Right lung (tissue), 5 donors: ENCODE measurements around the gene ASB15. TPM values are rescaled to one million over a fixed set of nuclear protein-coding genes. Genes with fewer than 3 reads are reported as not detected.
"Not testable (repeated sequence)": the region's sequence is repeated elsewhere in the genome, so short reads cannot be mapped to it uniquely, and the experiment has no call there.

Experiments used
- DNase-seq, 2 donors: peaks; one replicate each; pipeline ENCODE4 v3.0.0-alpha.2; 2013
- polyA plus RNA-seq, 5 donors: library from polyadenylated mRNA; unstranded; fragments of 120-200 nt; gene quantifications; one replicate each; pipeline versions ENCODE4 v1.2.1 to v1.2.3, GENCODE V29; 2013; ENCODE audit warnings: inconsistent platforms in 1 of 5, low replicate concordance in 1 of 5; ENCODE audit not compliant: insufficient read length in 5 of 5, insufficient read depth in 1 of 5

Gene ASB15
- polyA plus RNA-seq, 5 donors, result 0.24 TPM; not detected in 4

GRCh38 chr7:123594813-123595241 lies 6.8 kb upstream of the ASB15 start:
- no peak for DNase-seq

DNA sequence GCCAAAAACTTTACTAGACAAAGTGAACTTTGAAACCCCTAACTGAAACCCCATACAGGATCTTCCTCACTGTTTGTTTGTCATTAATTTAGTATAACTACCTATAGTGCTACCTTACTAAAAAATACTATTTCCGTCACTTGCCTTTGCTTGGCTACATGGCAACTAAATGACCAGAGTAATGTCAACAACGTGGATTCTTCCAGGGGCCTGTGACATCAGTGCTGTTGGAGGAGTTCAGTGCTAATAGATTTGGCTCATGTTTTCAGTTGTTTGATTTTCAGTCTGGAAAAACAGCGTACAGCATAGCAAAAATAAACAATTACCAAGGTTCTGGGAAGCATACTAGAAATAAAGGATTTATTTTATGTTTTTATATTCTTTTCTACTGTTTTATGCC lies 3.0 kb upstream of the ASB15 start:
- no peak for DNase-seq

DNA sequence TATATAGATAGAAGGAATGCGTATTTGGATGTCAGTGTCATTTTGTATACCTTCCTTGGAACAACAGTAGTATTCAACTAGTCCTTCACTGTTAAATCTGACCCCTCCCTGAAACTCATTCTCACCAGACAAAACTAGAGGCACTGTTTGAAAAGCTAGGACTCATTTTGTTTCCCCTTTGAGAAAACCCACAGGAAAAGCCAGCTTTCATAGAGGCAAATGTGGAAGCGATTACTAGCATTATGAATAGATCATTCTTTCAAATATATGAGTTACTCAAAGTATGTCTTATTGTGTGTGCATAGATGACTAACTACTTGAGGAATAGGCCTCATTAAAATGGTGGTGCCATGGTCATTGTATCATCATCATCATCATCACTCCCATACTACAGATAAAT lies 1.9 kb upstream of the ASB15 start:
- no peak for DNase-seq

GRCh38 chr7:123600876-123601275 lies 745 bp upstream of the ASB15 start:
- DNase-seq, result no peak

DNA sequence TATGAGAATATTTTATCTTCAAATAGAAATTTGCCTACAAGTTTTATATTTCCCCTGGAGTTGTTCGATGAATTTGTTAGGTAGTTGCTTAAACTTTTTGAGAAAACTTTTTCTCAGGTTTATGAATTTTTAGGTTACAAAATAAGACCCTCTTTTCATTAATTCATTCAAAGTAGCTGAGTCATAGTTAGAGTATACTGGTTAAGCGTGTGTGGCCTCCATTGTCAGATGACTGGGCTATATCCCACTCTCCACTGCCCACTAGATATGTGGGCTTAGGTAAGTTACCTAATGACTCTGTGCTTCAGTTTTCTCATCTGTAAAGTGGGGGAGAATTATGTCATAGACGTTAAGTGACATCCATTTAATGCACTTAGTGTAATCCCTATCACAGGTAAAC lies 1.0 kb downstream of the ASB15 start:
- DNase-seq, result no peak

DNA sequence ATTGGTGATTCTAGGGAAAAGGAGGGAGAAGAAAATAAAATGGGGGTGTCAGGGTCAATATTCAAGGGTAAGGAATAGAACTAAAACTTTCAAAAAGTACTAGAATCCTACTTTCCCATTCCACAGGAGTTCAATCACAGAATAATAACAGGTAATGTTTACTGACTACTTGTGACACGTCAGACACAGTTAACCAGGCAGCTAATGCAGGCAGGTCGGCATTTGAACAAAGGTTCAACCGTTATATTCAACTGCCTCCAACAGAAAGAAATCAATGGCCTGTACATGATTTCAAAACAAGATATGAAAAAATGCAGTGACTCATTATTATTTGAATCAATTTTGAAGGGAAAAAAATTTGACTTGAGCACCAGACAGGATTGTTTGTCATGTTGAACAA lies 3.1 kb downstream of the ASB15 start:
- DNase-seq, result no peak

DNA sequence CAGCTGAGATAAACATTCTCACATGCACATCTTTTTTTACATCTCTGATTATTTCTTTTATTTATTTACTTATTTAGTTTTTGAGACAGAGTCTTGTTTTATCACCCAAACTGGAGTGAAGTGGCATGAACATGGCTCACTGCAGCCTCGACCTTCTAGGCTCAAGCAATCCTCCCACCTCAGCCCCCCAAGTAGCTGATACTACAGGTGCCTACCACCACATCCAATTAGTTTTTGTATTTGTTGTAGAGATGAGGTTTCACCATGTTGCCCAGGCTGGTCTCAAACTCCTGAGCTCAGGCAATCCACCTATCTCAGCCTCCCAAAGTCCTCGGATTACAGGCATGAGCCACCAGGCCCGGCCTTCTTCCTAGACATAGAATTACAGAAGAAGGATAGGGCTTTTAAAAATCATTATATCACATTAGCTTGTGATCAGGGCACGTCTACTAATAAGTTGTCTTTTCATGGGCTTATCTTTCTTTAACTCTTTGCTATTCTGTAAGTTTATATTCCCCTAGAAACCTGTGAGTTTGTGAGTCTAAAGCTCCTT lies 5.9 kb downstream of the ASB15 start:
- no peak for DNase-seq

DNA sequence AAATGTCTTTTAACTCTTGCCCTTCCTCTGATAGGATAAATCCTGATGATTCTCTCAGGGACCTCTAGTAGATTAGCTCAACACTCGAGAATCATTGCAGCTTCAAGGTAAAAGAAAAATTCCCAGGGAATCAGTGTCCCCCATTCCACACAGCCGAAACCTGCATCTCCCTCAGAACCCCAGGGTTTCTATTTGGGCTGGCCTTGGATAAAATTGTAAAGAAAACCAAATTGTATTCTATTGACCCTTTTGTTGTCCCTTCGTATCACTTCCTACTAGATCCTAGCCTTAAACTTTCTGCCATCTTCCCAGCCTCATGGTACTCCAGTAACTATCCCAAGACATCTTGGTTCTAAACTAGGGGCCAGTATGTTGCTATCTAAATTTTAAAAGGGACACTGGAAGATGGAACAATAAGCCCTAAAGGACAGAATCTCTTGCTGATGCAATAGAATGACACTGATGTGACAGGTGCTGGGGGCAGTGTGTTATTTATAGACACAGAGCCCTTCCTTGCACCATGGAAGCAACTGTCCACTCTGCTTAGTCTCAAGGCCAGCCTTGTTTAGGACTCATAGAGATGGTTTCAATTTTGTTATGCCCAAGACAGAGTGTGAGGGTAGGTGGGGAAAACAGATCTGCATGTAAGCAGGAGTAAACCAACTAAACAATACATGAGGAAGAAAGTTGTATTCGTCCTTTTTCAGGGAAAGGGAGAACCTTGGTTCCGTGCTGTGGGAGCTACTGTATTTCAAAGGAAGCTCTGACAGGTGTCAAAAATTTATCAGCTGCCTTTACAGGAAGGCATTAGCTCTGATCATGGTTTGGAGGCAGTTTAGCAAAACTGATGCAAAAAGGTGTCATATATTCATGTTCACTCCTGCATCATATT lies 7.6 kb downstream of the ASB15 start:
- DNase-seq, result no peak

DNA sequence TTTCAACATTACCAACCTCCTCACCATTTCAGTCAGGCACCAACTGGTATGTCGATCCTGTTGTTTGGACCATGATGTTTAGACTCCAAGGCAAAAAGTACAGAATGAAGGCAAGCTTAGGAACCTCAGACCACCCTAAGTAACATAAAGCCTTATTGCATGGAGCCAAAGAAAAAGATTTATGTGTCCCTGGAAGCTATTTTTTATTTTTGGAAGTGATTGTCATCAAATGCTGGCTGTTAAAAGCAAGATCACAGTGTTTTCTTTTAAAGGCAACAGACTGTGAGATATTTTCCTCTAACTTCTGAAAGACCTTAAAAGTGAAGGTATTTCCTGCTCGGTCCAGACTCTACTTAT lies 8.2 kb downstream of the ASB15 start:
- DNase-seq, result no peak

GRCh38 chr7:123612024-123612423 lies 10.4 kb downstream of the ASB15 start:
- DNase-seq, result no peak

DNA sequence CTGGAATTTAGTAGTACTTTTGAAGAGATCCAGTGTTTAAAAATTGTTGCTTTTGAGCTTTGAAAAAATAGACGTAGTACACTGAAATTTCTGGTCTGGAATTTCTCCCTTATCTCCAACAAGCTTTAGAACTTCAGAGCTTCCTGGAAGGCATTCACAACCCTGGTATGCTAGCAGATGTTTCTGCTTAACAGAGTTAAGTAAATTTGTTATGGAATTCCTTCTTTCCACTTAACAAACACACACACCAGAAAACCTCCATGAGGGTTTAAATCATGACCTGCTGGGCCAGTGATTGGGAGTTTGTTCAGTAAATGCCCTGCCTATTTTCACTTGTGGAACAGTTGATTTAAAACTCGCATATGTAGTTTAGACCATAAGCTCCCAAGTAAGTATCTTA lies 13.7 kb downstream of the ASB15 start:
- DNase-seq, result peak in 1 of 2 donors; percentile 18

GRCh38 chr7:123616223-123616622 lies 14.6 kb downstream of the ASB15 start:
- DNase-seq, result no peak

DNA sequence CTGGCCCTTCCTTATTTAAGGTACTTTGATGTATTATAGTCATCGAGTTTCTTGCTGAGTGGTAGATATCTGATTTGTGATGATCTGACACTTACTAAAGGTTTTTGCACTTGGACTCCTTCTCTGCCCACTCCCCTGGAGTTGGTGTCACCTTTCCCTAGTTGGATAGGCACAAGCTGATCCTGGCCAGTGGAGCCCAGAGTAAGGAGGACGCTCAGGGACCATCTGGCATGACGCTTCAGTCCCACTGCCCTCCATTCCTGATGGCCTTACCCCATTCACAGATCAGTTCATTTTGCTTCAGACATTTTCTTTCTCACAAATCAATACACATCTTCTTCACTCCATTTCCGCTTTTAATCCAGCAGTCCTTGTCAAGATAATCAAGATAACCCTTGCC lies 20.1 kb downstream of the ASB15 start:
- no peak for DNase-seq

GRCh38 chr7:123622660-123623386 lies 21.2 kb downstream of the ASB15 start:
- DNase-seq, result no peak

DNA sequence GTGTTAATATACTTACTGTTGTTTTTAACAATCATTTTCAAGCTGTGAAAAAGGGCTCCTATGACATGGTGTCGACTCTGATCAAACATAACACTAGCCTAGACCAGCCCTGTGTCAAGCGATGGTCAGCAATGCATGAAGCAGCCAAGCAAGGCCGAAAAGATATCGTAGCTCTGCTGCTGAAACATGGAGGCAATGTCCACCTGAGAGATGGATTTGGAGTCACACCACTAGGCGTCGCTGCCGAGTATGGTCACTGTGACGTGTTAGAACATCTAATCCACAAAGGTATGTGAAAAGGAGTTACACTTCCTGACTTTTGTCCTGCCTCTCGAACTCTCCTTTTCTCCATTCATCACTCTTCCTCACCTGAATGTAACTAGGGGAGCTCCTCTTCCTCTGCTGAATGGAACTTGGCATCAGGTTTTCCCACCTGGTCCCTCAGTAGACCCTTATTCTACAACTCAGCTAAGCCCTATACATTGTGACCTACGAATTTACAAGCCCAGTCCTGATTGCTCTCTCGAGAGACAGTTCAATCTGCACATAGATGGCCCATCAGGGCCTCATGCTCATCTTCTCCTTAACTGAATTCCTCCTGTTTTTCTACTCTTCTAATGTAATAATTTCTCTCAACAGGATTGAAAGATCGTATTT lies 23.0 kb downstream of the ASB15 start:
- DNase-seq, result no peak

DNA sequence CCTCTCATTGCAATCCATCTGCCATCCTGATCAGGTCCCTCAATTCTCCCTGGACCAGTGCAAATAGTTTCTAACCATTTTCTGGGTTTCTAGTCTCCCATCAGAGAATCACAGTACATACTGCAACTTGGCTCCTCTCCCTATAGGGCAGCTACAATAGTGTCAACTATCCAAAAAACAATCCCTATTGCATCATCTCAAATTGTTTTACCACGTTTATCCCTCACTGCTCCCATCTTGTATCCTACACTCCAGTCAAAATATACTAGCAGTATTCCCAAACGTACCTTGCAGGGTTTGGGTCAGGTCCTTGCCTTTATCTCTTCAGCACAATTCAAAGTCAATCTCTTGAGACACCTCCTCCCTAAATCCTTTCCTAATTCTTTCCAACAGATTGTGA lies 23.6 kb downstream of the ASB15 start:
- DNase-seq, result no peak

DNA sequence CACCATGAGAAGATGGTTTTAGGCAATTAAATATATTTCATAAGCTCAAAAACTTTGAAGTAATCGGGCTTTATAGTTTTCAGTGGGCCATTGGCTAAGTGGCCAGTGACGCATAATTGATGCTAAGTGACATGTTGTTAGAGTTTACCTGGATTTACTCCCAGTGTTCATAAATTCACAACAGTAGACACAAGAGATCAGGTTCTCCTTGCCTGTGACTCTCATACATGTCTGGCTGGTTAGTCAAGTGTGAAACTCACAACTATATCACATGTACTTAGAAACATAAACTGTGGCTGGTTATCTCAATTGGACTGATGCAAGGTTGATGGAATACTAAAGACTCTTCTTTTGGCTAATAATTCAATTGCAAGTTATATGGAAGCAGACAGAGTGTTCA lies 26.2 kb downstream of the ASB15 start:
- DNase-seq, result no peak

- DNase-seq, result no peak
These were observed 27.2 kb downstream of the ASB15 start for GRCh38 chr7:123628829-123629228.

- no peak for DNase-seq
These were observed 27.7 kb downstream of the ASB15 start for GRCh38 chr7:123629281-123629680.

DNA sequence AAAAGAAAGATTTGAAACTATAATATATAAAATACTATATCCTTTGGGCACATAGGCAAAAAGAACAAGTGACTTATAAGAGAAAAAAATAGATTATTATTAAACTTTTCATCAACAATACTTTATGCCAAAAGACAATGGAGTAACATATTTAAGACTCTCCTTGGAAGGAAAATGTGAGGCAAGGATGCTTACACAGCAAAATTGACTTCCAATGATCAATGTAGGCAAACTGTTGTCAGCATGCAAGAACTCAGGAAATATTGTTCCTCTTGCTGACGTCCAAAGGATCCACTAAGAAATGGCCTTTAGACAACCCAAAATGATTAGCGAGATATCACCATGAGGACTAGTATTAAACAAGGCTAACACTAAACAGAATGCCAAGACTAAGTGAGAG lies 31.2 kb downstream of the ASB15 start:
- no peak for DNase-seq

- no peak for DNase-seq
These were observed 31.9 kb downstream of the ASB15 start for GRCh38 chr7:123633553-123633952.

GRCh38 chr7:123634011-123634573 lies 32.5 kb downstream of the ASB15 start:
- not testable (repeated sequence) for DNase-seq
